HG03354 (cell line): ENCODE measurements around the gene GUCA2A.

Experiments used
- ATAC-seq: cut with Tn5 transposase; IDR thresholded peaks from one replicate; pipeline ENCODE4 v1.9.1; 2021; ENCODE audit warnings: mild to moderate bottlenecking; ENCODE audit not compliant: unreplicated experiment, poor library complexity, severe bottlenecking

Gene GUCA2A

GRCh38 chr1:42178249-42178648, 13.7 kb upstream of the GUCA2A start:
- ATAC-seq: no peak

GRCh38 chr1:42177541-42177981, 13.0 kb upstream of the GUCA2A start:
- no peak for ATAC-seq

GRCh38 chr1:42176902-42177519, 12.5 kb upstream of the GUCA2A start:
- ATAC-seq: no peak

DNA sequence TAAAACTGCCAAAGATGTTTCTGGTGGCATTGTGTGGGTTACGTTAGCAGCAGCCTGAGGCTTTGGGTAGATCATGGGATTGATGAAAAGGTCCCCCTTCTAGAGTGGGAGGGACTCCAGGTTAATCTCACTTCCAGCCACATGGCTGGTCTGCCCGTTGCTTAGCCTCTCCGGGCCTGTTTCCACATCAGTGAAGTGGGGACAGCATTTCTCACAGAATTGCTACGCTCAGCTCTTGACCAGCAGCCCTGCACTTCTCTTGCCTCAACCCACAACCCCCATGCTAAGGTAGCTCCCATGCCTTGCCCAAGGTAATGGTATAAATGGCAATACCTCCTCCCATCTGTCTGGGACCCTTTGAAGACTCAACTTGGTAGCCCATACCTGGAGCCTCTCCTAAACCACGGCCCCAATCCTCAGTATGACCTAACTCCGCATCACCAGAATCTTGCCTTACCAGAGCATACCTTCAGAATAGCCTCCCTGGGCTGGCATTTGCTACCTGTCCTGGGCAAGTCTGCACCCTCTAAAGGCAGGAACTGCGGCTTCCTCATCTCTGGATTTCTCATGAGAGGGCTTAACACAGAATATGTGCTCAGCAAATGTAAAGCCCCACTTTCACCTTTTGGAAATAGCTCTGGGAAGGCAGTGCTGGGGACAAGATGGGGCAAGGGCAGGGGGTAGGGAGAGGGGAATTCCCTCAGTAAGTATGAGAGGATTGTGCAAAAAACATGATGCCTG, 10.9 kb upstream of the GUCA2A start:
- ATAC-seq: no peak

- no peak for ATAC-seq
Measured at GRCh38 chr1:42173961-42174735, 9.6 kb upstream of the GUCA2A start.

DNA sequence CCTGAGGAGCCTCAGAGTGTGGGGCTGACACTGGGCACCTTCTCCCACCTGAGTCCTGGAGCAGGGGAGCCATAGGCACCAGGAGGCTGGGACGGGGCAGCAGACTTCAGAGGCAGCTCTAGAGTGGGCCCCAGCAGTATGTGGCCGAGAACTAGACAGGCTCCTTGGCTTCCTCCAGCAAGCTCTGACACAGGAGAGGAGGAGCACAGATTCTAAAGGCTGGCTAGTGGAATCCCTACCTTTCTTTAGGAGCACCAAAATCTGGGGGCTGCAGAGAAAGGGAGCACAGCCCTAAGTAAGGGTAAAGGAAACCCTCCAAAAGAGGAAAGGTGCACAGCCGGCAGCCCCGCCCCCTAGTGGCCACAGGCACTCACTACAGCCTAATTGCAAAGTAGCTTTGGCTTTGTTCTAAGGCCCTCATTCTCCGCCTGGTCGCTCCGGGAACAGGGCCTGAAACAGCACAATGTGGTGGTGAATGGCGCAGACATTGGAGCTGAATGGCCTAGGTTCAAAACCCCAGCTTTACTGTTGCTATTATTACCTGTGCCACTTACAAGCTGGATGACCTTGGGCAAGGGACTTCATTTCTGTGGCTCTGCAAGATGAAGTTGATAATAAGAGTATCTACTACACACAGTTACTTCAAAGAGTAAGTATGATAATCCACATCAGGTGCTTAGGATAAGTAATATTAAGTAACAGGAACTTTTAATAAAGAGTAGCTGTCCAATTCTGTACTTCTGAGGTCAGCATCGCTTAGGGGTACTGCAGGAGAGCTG, 8.8 kb upstream of the GUCA2A start:
- no peak for ATAC-seq

GRCh38 chr1:42172381-42173133, 8.0 kb upstream of the GUCA2A start:
- no peak for ATAC-seq

- ATAC-seq: no peak
Measured at GRCh38 chr1:42171679-42172266, 7.2 kb upstream of the GUCA2A start.

DNA sequence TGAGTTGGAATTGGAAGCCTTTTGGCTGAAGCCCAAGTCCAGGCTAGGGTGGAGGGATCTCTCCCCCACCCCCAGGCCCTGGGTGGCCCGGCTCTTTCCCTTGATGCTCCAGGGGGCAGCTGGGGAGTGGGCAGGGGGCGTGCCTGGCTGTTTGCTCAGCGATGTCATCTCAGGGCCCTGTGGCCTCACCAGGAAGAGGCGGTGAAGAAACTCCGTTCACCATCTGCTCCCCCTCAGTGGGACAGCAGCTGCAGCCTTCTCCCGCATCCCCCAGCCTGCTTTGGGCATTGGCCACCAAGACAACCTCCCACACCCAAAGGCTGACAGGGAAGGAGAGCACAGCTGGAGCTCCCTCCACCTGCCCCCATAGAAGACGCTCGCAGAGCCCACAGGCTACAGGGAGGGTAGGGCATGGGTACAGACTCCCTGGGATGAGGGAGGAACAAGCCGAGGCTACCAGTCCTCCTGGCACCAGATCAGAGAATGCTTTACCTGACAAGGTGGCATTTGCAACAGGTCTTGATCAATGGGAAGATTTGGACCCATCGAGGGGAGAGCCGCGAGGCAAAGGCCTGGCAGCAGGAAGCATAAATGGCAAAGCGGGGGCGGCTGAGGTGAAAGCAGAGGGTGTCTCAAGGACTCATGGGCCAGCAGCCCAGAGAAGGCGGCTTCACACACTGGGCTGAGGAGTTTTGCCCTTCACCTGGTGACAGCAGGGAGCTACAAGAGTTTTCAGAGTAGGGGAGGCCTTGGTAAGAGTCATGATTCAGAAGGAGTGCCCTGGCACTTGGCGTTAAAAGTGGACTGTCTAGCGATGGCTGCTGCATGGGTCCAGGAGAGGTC, 6.5 kb upstream of the GUCA2A start:
- ATAC-seq: no peak

GRCh38 chr1:42168763-42169162, 4.2 kb upstream of the GUCA2A start:
- ATAC-seq: no peak

- ATAC-seq: no peak
Measured at GRCh38 chr1:42168391-42168670, 3.8 kb upstream of the GUCA2A start.

DNA sequence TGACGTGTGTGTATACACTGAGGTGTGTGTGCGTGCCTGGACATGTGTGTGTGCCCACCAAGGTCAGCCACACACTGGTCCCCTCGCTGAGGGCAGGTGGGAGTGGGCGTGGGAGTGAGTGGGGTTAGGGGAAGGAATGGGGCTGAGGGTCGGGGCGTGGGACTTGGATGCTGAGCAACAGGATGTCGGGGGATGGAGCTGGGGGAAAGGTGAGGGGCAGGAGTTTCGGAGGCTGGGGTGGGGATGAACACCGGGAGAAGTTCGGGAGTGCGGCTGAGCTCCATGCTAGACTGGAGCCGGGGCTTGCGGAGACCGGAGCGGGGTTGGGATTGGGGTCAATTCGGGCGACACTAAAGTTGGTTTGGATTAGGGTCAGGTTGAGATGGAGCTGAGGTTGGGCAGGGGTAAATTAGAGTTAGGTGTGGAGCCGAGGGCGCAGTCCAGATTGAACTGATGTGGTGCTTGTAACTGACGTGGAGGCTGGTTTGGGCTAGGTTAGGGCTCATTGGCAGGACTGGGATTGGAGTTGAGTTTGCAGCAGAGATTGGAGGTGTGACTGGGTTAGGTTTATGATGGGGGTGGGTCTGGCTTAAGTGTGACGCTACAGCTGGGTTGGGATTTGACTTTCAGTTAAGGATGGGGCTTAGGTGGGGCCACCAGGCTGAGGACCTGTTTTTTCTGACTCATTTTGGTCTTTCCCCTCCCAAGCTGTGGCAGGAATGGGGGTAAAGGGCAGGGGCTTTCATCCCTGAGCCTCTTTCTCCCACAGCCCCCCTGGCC, 3.3 kb upstream of the GUCA2A start:
- no peak for ATAC-seq

- ATAC-seq: no peak
Measured at GRCh38 chr1:42165511-42166210, 1.1 kb upstream of the GUCA2A start.

DNA sequence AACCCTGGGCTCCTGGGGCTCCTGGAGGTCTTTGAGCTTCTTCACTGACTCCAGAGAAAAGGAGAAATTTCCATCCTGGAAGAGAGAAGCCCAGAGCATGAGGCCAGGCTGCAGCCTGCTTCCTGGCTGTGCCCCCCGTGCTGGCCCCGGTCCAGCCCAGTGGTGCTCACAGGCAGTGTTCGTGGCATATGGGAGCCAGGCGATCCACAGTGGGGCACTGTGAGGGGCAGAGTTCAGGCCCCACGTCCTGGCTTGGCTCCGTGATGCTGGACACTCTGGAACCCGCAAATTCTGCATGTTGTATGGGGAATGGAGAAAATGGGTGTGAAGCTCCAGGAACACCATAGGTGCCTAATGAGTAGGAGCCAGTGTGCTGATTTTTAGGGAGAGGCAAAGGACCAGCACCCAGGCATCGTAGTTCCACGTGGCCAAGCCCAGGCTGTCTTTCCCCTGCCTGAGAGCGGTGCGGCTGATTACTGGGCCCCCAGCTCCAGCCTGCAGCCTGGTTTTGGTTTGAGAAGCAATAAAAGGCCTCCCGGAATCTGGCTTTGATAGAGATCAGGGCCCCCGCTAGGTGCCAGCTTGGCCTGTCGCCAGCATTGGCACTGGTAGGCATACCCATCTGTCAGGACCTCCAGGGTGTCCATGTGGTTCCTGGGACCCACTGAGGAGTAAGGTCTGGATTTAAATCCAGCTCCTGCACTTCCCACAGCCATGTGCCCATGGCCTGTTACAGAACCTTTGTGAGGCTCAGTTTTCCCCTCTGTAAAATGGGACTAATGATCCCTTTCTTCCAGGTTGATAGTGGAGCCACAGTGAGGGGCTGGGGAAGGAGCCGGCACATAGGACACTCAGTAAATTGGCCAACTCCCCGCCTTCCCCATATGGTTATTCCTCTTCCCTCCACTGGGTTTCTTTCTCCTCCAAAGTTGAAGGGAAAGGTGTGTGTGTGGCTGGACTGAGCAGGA, 725 bp downstream of the GUCA2A start:
- no peak for ATAC-seq

- ATAC-seq: no peak
Measured at GRCh38 chr1:42163114-42163513, 1.4 kb downstream of the GUCA2A start.

DNA sequence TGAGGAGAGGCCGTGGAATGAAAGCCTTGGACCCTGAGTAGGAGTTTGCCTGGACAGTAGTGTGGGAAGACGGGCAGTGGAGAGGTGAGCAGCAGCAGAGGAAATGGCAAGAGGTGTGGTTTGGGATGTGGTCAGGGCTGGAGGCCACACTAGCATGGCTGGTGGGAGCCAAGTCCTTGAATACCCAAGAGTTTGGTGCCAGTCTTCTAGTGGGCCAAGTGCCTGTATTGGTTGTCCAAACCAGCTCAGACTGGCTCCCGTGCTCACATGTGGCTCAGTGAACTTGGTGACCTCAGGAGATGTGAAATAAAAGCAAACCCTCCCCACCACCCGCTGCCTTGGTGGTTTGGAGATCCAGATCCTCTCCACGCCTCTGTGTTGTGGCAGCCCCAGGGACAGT, 2.4 kb downstream of the GUCA2A start:
- ATAC-seq: no peak
